ENCODE results near the gene MGST3.
"Not testable (repeated sequence)": the region's sequence is repeated elsewhere in the genome, so short reads cannot be mapped to it uniquely, and the experiment has no call there.

GRCh38 chr1:165638211-165638610 is 7.2 kb downstream of the MGST3 start:
- TF ChIP-seq POLR2A, CTCF (IDR thresholded peaks at IDR 0.05): not testable (repeated sequence)

Measured in body of pancreas (tissue), 4 donors.